ENCODE measurements around the gene CPLX3.

CPLX3 gene

DNA sequence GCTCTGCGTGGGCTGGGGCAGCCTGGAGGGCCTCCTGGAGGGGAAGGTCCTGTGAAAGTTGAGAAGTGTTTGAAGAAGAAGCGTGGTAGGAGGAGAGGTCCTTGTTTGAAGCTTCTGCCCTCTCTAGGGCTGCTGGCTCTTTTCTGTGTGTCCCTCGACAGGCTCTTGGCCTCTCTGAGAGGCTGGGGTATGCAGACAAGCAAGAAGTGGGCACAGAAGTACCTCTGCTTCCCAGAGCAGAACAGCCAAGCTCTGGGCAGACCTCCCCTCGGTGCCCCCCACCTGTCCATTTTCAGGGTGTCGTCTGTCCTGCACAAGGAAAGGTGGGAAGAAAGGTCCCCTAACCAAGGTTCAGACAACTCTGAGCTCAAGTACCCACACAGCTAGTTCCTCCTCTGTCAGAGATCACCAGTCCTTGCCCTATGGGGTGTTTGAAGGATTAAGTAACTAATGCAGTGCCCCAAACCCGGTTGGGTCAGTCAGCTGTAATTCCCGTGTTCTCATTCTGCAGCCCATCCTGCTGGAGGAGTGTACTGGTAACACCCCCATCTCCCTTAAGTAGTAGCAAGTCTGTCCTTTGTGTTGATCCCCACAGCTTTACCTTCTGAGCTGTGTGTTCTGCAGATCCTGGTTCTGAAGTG is 38.3 kb upstream of the CPLX3 start:
- H3K36me3 ChIP-seq, result peaks cover 12% of the 10 kb centered on the region
- no peak for TF ChIP-seq Cebpa-rat (IDR thresholded peaks at IDR 0.05)
- peaks cover 99% of the 10 kb centered on the region for H3K4me1 ChIP-seq
- peaks cover 98% of the 10 kb centered on the region for H4K20me1 ChIP-seq
- H3K27ac ChIP-seq, result peak overlapping the region; percentile 89
- H3K9ac ChIP-seq, result peak overlapping the region; percentile 78
- peak overlapping the region; percentile 99 for H3K4me2 ChIP-seq
- H3K27me3 ChIP-seq, result no peaks in the 10 kb centered on the region
- H3K9me3 ChIP-seq, result no peaks in the 10 kb centered on the region
- H3K4me3 ChIP-seq, result peak overlapping the region; percentile 64

GRCh38 chr15:74788683-74789151 is 37.7 kb upstream of the CPLX3 start:
- Histone ChIP-seq H3K4me1 (peaks cover 99% of the 10 kb centered on the region), H3K9me3 (no peaks in the 10 kb centered on the region), H3K4me2 (peak overlapping the region; percentile 99), H3K4me3 (peak overlapping the region; percentile 64), H3K27ac (peak overlapping the region; percentile 89), H3K9ac (peak overlapping the region; percentile 78), H3K36me3 (peaks cover 14% of the 10 kb centered on the region), H4K20me1 (peaks cover 100% of the 10 kb centered on the region), H3K27me3 (no peaks in the 10 kb centered on the region)
- TF ChIP-seq Cebpa-rat (IDR thresholded peaks at IDR 0.05), result no peak

- Histone ChIP-seq H3K9ac (peak overlapping the region; percentile 78), H3K27ac (peak overlapping the region; percentile 89), H3K4me3 (peak overlapping the region; percentile 64), H3K4me1 (peaks cover 96% of the 10 kb centered on the region), H3K36me3 (peaks cover 14% of the 10 kb centered on the region), H3K9me3 (no peaks in the 10 kb centered on the region), H4K20me1 (peaks cover 98% of the 10 kb centered on the region), H3K27me3 (no peaks in the 10 kb centered on the region), H3K4me2 (peak overlapping the region; percentile 99)
- TF ChIP-seq Cebpa-rat (IDR thresholded peaks at IDR 0.05), result no peak
Observed at GRCh38 chr15:74789171-74789631, 37.2 kb upstream of the CPLX3 start.

DNA sequence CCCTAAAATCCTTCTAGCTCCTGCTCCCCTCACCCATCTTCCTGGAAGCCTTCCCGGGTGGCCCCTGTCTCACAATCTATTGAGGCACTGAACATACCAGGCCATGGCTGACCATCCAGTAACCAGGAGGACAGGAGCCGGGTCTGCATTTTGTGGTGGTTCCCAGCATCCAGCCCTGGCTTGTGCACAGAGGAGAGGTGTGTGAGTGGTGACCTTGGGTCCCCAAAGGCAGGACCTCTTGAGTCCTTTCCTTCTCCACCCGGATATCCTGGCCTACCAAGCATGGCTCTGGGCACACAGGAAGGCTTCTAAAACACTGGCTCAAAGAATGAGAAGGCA is 36.7 kb upstream of the CPLX3 start:
- Histone ChIP-seq H3K27ac (peak overlapping the region; percentile 89), H3K27me3 (no peaks in the 10 kb centered on the region), H3K4me3 (peak overlapping the region; percentile 64), H3K36me3 (peaks cover 19% of the 10 kb centered on the region), H3K4me2 (peak overlapping the region; percentile 99), H3K4me1 (peaks cover 95% of the 10 kb centered on the region), H4K20me1 (peaks cover 98% of the 10 kb centered on the region), H3K9me3 (no peaks in the 10 kb centered on the region), H3K9ac (peak overlapping the region; percentile 78)
- TF ChIP-seq Cebpa-rat (IDR thresholded peaks at IDR 0.05), result no peak

GRCh38 chr15:74790080-74790916 is 36.1 kb upstream of the CPLX3 start:
- H3K4me3 ChIP-seq, result peak overlapping the region; percentile 64
- peak overlapping the region; percentile 78 for H3K9ac ChIP-seq
- H3K9me3 ChIP-seq, result no peaks in the 10 kb centered on the region
- H3K27me3 ChIP-seq, result no peaks in the 10 kb centered on the region
- H3K36me3 ChIP-seq, result peaks cover 24% of the 10 kb centered on the region
- H3K4me2 ChIP-seq, result peak overlapping the region; percentile 99
- H4K20me1 ChIP-seq, result peaks cover 98% of the 10 kb centered on the region
- peaks cover 95% of the 10 kb centered on the region for H3K4me1 ChIP-seq
- TF ChIP-seq Cebpa-rat (IDR thresholded peaks at IDR 0.05), result no peak
- H3K27ac ChIP-seq, result peak overlapping the region; percentile 89

- Histone ChIP-seq H3K4me1 (peaks cover 94% of the 10 kb centered on the region), H3K4me2 (peak overlapping the region; percentile 99), H3K36me3 (peaks cover 29% of the 10 kb centered on the region), H3K9ac (peak overlapping the region; percentile 78), H4K20me1 (peaks cover 98% of the 10 kb centered on the region), H3K27ac (peak overlapping the region; percentile 89; the same call in 1 of the 2 replicates), H3K9me3 (no peaks in the 10 kb centered on the region), H3K27me3 (no peaks in the 10 kb centered on the region), H3K4me3 (peak overlapping the region; percentile 64)
- no peak for TF ChIP-seq Cebpa-rat (IDR thresholded peaks at IDR 0.05)
Observed at GRCh38 chr15:74791007-74791406, 35.4 kb upstream of the CPLX3 start.

DNA sequence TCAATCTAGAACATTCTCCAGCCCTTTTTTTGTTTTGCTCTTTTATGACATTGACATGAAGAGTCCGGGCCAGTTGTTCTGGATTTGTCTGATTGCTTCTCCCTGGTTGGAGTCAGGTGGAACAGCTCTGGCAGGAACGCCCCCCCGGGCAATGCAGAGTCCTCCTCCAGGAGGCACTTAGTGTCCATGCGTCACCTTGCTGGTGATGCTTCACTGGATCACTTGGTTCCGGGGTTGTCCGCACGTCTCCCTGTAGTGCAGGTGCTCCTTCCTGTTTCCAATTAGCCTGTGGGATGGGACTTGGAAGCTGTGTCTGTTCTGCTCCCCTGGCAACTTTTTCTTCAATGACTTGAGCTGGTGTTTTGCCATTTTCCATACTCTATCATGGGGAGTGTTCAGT is 34.8 kb upstream of the CPLX3 start:
- Histone ChIP-seq H3K4me1 (peaks cover 89% of the 10 kb centered on the region), H3K27me3 (no peaks in the 10 kb centered on the region), H3K9me3 (no peaks in the 10 kb centered on the region), H3K9ac (peak overlapping the region; percentile 27; the same call in 1 of the 2 replicates), H3K36me3 (peaks cover 36% of the 10 kb centered on the region), H3K4me2 (peak overlapping the region; percentile 99), H3K27ac (peak overlapping the region; percentile 71), H3K4me3 (no peak overlapping the region), H4K20me1 (peaks cover 98% of the 10 kb centered on the region)
- no peak for TF ChIP-seq Cebpa-rat (IDR thresholded peaks at IDR 0.05)

GRCh38 chr15:74792227-74793016 is 34.0 kb upstream of the CPLX3 start:
- Histone ChIP-seq H3K27me3 (no peaks in the 10 kb centered on the region), H4K20me1 (peaks cover 98% of the 10 kb centered on the region), H3K27ac (peak overlapping the region; percentile 71), H3K9me3 (no peaks in the 10 kb centered on the region), H3K36me3 (peaks cover 36% of the 10 kb centered on the region), H3K4me1 (peaks cover 89% of the 10 kb centered on the region), H3K4me2 (peak overlapping the region; percentile 99), H3K4me3 (no peak overlapping the region; the same call in 1 of the 2 replicates), H3K9ac (peak overlapping the region; percentile 27)
- no peak for TF ChIP-seq Cebpa-rat (IDR thresholded peaks at IDR 0.05)
